GM04503 (cell line): ENCODE data around the gene LRRN3.

Experiments used
- DNase-seq: peaks from one replicate; pipeline ENCODE4 v3.0.0-alpha.2; 2012; ENCODE audit warnings: low read depth

The LRRN3 gene

GRCh38 chr7:111168182-111168581 is 77.3 kb downstream of the LRRN3 start:
- DNase-seq = no peak

DNA sequence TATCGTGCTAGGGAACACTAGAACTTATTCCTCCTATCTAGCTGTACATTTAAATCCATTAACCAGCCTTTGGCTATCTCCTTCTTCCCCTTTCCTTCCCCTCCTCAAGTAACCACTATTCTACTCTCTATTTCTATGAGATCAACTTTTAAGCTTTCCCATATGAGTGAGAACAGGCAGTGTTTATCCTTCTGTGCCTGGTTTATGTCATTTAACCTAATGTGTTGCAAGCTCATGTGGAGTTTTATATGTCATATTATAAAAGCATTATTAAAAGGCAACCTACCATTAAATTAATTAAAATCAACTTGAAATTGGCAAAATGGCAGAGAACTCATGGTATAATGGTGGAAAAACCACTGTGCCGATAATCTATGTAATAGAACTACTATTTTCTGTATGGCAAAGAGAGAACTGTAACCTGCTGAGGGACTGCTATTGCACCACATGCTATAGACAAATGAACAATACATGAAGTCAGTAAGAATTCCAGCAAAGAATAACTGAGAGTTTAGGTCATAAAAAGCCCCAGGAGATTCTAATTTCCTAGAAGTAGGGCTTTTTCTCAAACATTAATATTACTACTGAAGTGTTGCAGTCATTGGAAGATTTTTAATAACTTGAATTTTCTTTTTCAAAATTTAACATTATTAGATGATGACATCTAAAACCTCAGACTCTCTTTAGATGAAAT is 81.8 kb downstream of the LRRN3 start:
- no peak for DNase-seq

DNA sequence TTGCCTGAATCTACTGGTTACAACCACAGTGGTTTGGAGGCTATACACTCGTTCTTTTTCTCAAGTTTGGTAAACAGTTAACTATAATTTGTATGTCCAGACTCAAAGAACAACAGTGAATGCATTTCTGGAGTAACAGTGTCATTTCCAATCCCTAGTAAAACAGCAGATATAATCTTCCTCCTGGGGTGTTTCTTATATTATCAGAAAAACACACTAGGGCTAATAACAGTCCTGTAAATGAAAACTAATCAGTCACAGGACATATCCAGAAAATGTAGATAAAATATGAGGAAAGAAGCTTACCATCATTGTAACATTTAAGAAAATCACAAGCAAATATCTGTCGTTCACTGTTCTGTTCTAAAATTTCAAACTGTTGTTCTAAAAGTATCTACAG is 82.6 kb downstream of the LRRN3 start:
- DNase-seq = no peak

DNA sequence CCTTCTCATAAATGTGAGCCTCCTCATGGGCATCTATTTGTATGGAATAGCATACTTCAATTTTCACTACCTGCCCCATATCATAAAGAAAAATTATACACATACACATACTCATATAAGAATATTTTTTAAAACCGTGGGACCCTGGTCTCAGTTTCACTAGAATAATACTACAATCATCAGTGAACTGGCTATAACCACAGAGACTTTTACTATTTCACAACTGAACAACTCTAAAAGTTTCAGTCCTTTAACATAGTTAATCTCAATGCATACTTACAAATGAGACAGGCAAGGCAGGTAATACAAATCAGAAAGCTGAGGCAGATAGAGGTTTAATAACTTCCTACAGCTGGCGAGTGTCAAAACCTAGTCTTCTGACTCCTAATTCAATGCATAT is 83.1 kb downstream of the LRRN3 start:
- no peak for DNase-seq

DNA sequence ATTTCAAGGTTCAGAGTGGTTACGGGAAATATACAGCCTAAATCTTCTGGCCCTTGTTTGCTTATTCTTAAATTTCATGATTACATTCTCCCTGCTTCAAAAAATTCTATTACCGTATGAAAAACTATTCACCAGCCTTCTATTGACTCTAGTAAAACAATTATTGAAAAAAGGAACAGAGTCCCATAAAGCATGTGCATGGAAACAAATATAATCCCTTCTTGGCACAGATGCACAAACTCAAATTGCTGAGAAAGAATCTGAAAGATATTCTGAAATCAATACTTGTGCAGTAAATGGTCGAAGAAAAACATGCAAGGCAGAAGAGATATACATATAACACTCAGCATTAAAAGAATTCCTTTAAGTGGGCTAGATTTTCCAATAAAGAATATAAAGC is 83.6 kb downstream of the LRRN3 start:
- no peak for DNase-seq
